ENCODE results near the gene NRXN2. TPM values are rescaled to one million over a fixed set of nuclear protein-coding genes. Genes with fewer than 3 reads are reported as not detected.

The NRXN2 gene
- polyA plus RNA-seq, 1 experiment: not detected

DNA sequence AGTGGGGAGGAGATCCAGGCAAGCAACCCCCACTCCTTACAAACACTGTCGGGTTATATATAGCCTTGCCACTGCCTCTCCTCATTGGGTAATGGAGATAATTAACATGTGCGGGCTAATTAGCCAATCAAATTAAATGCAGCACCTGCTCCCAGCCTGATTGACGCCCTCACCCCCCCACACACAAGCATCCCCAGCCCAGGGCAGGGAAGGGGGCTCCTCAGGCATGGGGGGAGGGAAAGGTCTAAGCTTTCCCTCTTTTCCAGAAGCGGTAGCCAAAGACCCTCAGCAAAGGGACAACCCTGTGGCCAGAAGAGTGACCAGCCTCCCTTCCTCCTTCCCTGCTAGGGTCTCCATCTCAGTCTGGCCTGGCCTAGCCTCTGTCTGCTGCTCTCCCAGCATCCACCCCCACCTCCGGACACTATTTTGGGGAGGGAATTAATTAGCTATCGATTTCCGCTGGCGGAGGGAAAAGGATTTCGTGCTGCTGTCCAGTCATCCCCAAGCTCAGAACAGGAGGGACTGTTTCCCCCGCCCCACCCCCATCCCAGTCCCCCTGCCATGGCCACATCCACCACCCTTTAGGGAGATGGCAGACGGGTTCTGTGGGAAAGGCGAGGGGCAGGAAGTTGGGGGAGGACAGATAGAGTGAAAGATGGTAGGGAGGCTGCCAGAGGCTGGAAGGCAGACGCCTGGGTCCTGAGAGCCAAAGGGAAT, 7.1 kb downstream of the NRXN2 start:
- CTCF ChIA-PET: interaction anchor here (3.6 kb wide), 1 partner anchor 27 kb away, joined by 22 read pairs; no protein-coding TSS in a partner anchor
- Histone ChIP-seq H3K4me3 (ENCODE audit: low read depth, low read length) (no peak overlapping the region), H3K9me3 (ENCODE audit: control insufficient read depth, insufficient read depth, low read length) (no peaks in the 10 kb centered on the region; the same call in 1 of the 2 replicates), H3K27me3 (ENCODE audit: control insufficient read depth, insufficient read depth, low read length) (peaks cover 76% of the 10 kb centered on the region), H3K27ac (ENCODE audit: low read depth, low read length) (no peak overlapping the region)
- TF ChIP-seq CTCF (IDR thresholded peaks at IDR 0.05; ENCODE audit: low read depth, low read length): no peak
- no peak for DNase-seq (ENCODE audit: low read depth, low spot score)
- POLR2A ChIA-PET: no interaction called here

DNA sequence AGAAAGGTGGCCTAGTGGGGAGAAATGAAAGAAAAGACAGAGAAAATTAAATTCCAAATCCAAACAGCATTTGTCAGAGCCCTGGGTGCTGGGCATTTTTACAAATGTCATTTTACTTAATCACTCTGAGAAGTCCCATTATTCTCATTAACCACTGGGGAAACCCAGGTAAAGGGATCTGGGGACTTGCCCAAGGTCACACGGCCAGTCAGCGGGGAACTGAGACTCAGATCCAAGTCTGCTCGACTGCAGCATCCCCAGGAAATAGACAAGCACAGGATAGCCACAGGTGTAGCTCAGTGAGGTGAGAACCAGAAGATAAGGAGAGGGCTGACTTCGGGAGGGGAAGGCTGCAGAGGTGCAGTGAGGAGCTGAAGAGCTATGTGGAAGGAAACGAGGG, 7.9 kb downstream of the NRXN2 start:
- DNase-seq (ENCODE audit: low read depth, low spot score): no peak
- POLR2A ChIA-PET: no interaction called here
- Histone ChIP-seq H3K27ac (ENCODE audit: low read depth, low read length) (no peak overlapping the region), H3K27me3 (ENCODE audit: control insufficient read depth, insufficient read depth, low read length) (peaks cover 73% of the 10 kb centered on the region), H3K9me3 (ENCODE audit: control insufficient read depth, insufficient read depth, low read length) (no peaks in the 10 kb centered on the region; the same call in 1 of the 2 replicates), H3K4me3 (ENCODE audit: low read depth, low read length) (no peak overlapping the region)
- CTCF ChIA-PET: interaction anchor here (3.6 kb wide), 1 partner anchor 27 kb away, joined by 22 read pairs; no protein-coding TSS in a partner anchor
- no peak for TF ChIP-seq CTCF (IDR thresholded peaks at IDR 0.05; ENCODE audit: low read depth, low read length)

GRCh38 chr11:64714666-64715065, 8.3 kb downstream of the NRXN2 start:
- H3K27ac ChIP-seq (ENCODE audit: low read depth, low read length): no peak overlapping the region
- H3K9me3 ChIP-seq (ENCODE audit: control insufficient read depth, insufficient read depth, low read length): no peaks in the 10 kb centered on the region; the same call in 1 of the 2 replicates
- ChIA-PET POLR2A (no interaction called here), CTCF (interaction anchor here (0.9 to 3.6 kb wide), 3 partner anchors 26 to 62 kb away, joined by 3 to 22 read pairs (median 5); no protein-coding TSS in a partner anchor)
- no peak for DNase-seq (ENCODE audit: low read depth, low spot score)
- TF ChIP-seq CTCF (IDR thresholded peaks at IDR 0.05; ENCODE audit: low read depth, low read length): no peak
- H3K27me3 ChIP-seq (ENCODE audit: control insufficient read depth, insufficient read depth, low read length): peaks cover 74% of the 10 kb centered on the region
- no peak overlapping the region for H3K4me3 ChIP-seq (ENCODE audit: low read depth, low read length)

DNA sequence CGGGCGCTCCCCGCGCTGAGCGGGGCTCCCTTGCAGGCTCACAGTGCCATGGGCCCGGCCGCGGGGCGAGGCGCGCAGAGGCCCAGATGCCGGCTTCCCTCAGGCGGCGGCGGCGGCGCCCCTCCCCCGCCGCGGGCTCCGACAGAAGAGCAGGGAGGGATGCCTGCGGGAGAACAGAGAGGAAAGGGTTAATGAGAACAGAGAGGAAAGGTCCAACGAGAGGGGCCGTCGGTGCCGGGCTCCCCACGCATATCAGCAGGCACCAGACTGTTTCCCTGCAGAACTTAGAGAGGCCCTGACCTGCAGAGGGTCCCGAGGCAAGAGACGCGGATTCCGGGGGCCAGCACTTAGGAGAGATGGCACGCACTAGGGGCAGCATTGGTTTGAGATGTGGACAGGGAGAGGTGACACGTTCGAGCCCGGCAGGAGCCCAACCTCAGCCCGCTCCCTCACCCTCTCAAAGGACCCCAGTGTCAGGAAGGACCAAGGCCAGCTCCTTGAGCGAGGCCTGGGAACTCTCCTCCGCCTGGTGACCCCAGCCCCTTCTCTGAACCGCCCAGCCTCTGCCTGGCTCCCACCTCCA, 9.1 kb downstream of the NRXN2 start:
- peaks cover 74% of the 10 kb centered on the region for H3K27me3 ChIP-seq (ENCODE audit: control insufficient read depth, insufficient read depth, low read length)
- H3K4me3 ChIP-seq (ENCODE audit: low read depth, low read length): no peak overlapping the region
- DNase-seq (ENCODE audit: low read depth, low spot score): no peak

More for the DNA sequence above, 9.1 kb downstream of the NRXN2 start:
- ChIA-PET POLR2A (no interaction called here), CTCF (interaction anchor here (0.9 to 1.4 kb wide), 2 partner anchors 25 to 61 kb away, joined by 3 to 5 read pairs; no protein-coding TSS in a partner anchor)
- TF ChIP-seq CTCF (IDR thresholded peaks at IDR 0.05; ENCODE audit: low read depth, low read length): no peak
- Histone ChIP-seq H3K9me3 (ENCODE audit: control insufficient read depth, insufficient read depth, low read length) (no peaks in the 10 kb centered on the region; the same call in 1 of the 2 replicates), H3K27ac (ENCODE audit: low read depth, low read length) (no peak overlapping the region)
